CD4-positive, CD25-positive, alpha-beta regulatory T cell (primary cell): ENCODE results near the gene SNTG2. TPM values are rescaled to one million over a fixed set of nuclear protein-coding genes. Genes with fewer than 3 reads are reported as not detected.
A peak's percentile ranks its signal among the peaks of the same experiment; 100 is the strongest.

ENCODE experiments used
- ATAC-seq, 2 donors: fragments of 150-1000 bp; cut with Tn5 transposase; one replicate each; pipeline ENCODE4 v1.10.0; 2021; ENCODE audit warnings: low read depth in 2 of 2, moderate number of reproducible peaks in 2 of 2, moderate library complexity in 1 of 2
- DNase-seq, 3 donors: peaks; one replicate each; pipeline versions ENCODE4 v3.0.0 to v3.0.0-alpha.2; 2012 to 2022; ENCODE audit warnings: mixed read lengths in 1 of 3
- H3K27ac ChIP-seq: one replicate; pipeline ENCODE4 v1.7.0; 2013; ENCODE audit warnings: mild to moderate bottlenecking, low read length; ENCODE audit not compliant: insufficient read depth, poor library complexity, severe bottlenecking
- H3K27me3 ChIP-seq: one replicate; pipeline ENCODE4 v1.7.0; 2013; ENCODE audit warnings: low read length; ENCODE audit not compliant: control insufficient read depth, insufficient read depth
- H3K36me3 ChIP-seq: one replicate; pipeline ENCODE4 v1.7.0; 2013; ENCODE audit warnings: mild to moderate bottlenecking, low read length, moderate library complexity; ENCODE audit not compliant: control insufficient read depth, insufficient read depth
- H3K4me1 ChIP-seq: 2 replicates; pipeline ENCODE4 v1.7.0; 2013; ENCODE audit warnings: mild to moderate bottlenecking, low read length; ENCODE audit not compliant: insufficient read depth, control insufficient read depth, poor library complexity, severe bottlenecking
- H3K4me3 ChIP-seq: one replicate; pipeline ENCODE4 v1.7.0; 2013; ENCODE audit warnings: low read depth, mild to moderate bottlenecking, low read length, moderate library complexity
- H3K9me3 ChIP-seq, 2 experiments: 1 replicate in 1 of 2; 2 replicates in 1 of 2; pipeline ENCODE4 v1.7.0; 2013; ENCODE audit warnings: low read length in 2 of 2, mild to moderate bottlenecking in 1 of 2, moderate library complexity in 1 of 2; ENCODE audit not compliant: control insufficient read depth in 2 of 2
- H3K27ac Mint-ChIP-seq, 3 donors: one replicate each; pipeline ENCODE4 v1.8.0; 2020 to 2022; ENCODE audit warnings: mild to moderate bottlenecking in 3 of 3, mixed read lengths in 3 of 3, moderate library complexity in 2 of 3
- H3K27me3 Mint-ChIP-seq: one replicate; pipeline ENCODE4 v1.8.0; 2022; ENCODE audit warnings: mild to moderate bottlenecking, mixed read lengths
- H3K36me3 Mint-ChIP-seq: one replicate; pipeline ENCODE4 v1.8.0; 2020; ENCODE audit warnings: mixed read lengths
- H3K4me1 Mint-ChIP-seq, 4 donors: one replicate each; pipeline ENCODE4 v1.8.0; 2020 to 2022; ENCODE audit warnings: mixed read lengths in 4 of 4, mild to moderate bottlenecking in 1 of 4
- H3K4me3 Mint-ChIP-seq, 4 donors: one replicate each; pipeline ENCODE4 v1.8.0; 2020 to 2022; ENCODE audit warnings: mild to moderate bottlenecking in 4 of 4, mixed read lengths in 4 of 4, moderate library complexity in 3 of 4
- H3K9me3 Mint-ChIP-seq, 7 donors: one replicate each; pipeline ENCODE4 v1.8.0; 2020 to 2022; ENCODE audit warnings: mixed read lengths in 7 of 7, mild to moderate bottlenecking in 3 of 7, moderate library complexity in 2 of 7
- polyA plus RNA-seq, 4 donors: library from polyadenylated mRNA; unstranded; fragments of 300-500 nt; fragmentation: Illumina TruSeq; gene quantifications; one replicate each; pipeline ENCODE4 v1.2.3, GENCODE V29; 2021
- total RNA-seq: library from RNA; stranded (reverse); gene quantifications from one replicate; pipeline ENCODE4 v1.2.3, GENCODE V29; 2022

The SNTG2 gene
- total and polyA plus RNA-seq, 5 donors from 2014 or later: 0.64 TPM; not detected in 4

DNA sequence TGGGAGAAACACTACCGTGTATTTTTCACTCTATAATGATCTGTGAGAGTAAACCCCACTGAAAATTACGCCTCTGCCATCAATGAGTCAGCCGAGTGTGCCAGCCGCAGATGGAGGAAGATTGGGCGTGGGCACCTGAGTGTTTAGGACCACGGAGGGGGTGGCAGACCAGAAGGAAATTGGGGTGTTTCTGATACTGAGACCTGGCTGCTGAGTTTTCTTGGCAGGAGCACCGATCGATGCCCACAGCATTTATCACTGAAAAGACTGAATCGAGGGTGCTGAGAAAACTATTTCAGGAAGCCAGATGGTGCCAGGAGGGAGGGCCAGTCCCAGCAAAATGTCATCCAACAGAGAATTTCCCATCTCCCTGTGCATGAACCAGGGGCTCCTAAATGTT, 370.7 kb downstream of the SNTG2 start:
- Mint-ChIP-seq H3K4me1 (no peaks in the 10 kb centered on the region), H3K27me3 (no peaks in the 10 kb centered on the region), H3K9me3 (peaks cover 0 to 5% (median 0%) of the 10 kb centered on the region in 7 donors), H3K4me3 (no peak overlapping the region), H3K27ac (peak overlapping the region in 1 of 3 donors; percentile 69), H3K36me3 (no peaks in the 10 kb centered on the region)
- Histone ChIP-seq H3K36me3 (no peaks in the 10 kb centered on the region), H3K9me3 (no peaks in the 10 kb centered on the region), H3K27me3 (no peaks in the 10 kb centered on the region), H3K4me1 (no peaks in the 10 kb centered on the region), H3K27ac (no peak overlapping the region), H3K4me3 (no peak overlapping the region)
- DNase-seq (no peak), ATAC-seq (no peak)

DNA sequence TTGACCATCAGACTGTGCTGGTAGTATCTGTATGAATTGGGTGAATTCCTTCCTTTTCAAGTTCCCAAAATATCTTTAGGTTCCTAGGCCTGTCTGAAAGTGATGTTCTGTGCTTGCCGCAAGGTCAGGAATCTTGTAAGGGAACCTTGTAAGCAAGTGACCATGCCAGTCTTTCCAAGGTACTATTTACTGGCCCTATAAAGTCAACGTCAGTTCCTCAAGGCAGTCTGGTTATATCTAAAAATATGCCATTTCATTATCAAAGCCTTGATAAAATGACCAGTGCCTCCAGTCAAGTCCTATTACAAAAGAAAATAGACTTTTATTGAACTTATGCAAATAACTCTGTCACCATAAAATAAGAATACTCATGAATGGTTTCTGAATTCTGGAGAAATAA, 374.2 kb downstream of the SNTG2 start:
- Mint-ChIP-seq H3K27me3 (no peaks in the 10 kb centered on the region), H3K9me3 (peaks cover 0 to 5% (median 0%) of the 10 kb centered on the region in 7 donors), H3K4me1 (no peaks in the 10 kb centered on the region), H3K4me3 (no peak overlapping the region), H3K27ac (no peak overlapping the region), H3K36me3 (no peaks in the 10 kb centered on the region)
- H3K4me3 ChIP-seq: no peak overlapping the region
- DNase-seq (no peak), ATAC-seq (no peak)
- no peaks in the 10 kb centered on the region for H3K9me3 ChIP-seq
- no peaks in the 10 kb centered on the region for H3K36me3 ChIP-seq
- H3K27me3 ChIP-seq: peaks cover 1% of the 10 kb centered on the region
- H3K4me1 ChIP-seq: no peaks in the 10 kb centered on the region
- H3K27ac ChIP-seq: no peak overlapping the region

- H3K27ac ChIP-seq: no peak overlapping the region
- Mint-ChIP-seq H3K4me3 (no peak overlapping the region), H3K9me3 (peaks cover 0 to 12% (median 0%) of the 10 kb centered on the region in 7 donors), H3K27ac (no peak overlapping the region), H3K36me3 (no peaks in the 10 kb centered on the region), H3K4me1 (no peaks in the 10 kb centered on the region), H3K27me3 (no peaks in the 10 kb centered on the region)
- no peaks in the 10 kb centered on the region for H3K4me1 ChIP-seq
- no peaks in the 10 kb centered on the region for H3K9me3 ChIP-seq
- DNase-seq (no peak), ATAC-seq (no peak)
- H3K4me3 ChIP-seq: no peak overlapping the region
- H3K36me3 ChIP-seq: no peaks in the 10 kb centered on the region
- H3K27me3 ChIP-seq: peaks cover 1% of the 10 kb centered on the region
These were observed 378.0 kb downstream of the SNTG2 start for GRCh38 chr2:1328684-1329083.

DNA sequence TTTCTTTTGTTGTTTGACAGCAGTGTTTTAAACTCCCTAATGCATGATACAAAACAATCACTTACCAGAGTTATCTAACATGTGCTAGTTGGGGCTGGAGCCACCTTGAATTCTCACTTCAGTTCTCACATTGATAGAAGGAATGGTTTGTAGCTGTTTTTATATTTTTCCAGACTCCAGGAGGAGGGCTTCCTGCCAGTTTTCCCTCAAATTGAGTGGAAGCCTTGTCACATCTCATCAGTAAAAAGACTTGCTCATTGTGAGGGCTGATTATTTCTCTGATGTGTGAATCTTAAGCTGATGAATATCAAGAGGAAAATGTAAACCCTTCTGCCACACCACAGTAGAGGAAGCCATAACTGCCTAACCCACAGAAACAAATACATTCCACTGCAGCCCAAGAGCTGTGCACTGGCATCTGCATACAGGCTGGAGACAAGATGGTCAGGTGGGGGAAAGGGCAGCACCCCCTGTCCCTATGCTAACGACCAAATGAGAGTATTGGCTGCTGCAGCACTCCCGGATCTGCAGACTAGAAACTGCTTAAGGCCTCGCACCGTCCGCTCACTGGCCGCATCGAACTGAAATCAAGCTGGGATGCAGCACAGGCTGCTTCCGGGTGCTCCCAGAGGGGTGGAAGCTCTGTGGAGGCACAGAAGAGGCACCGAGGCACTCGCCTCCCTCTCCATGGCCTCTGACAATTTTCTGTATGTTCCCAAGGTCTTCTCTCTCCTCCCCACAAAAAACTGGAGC, 388.9 kb downstream of the SNTG2 start:
- H3K4me1 Mint-ChIP-seq: no peaks in the 10 kb centered on the region
- no peak overlapping the region for H3K4me3 Mint-ChIP-seq
- no peak for ATAC-seq
- H3K36me3 ChIP-seq: no peaks in the 10 kb centered on the region
- no peak overlapping the region for H3K4me3 ChIP-seq
- no peaks in the 10 kb centered on the region for H3K4me1 ChIP-seq
- H3K9me3 Mint-ChIP-seq: peaks cover 0 to 3% (median 0%) of the 10 kb centered on the region in 7 donors
- H3K9me3 ChIP-seq: no peaks in the 10 kb centered on the region
- H3K36me3 Mint-ChIP-seq: no peaks in the 10 kb centered on the region
- DNase-seq: no peak
- no peaks in the 10 kb centered on the region for H3K27me3 ChIP-seq
- H3K27me3 Mint-ChIP-seq: no peaks in the 10 kb centered on the region
- H3K27ac Mint-ChIP-seq: no peak overlapping the region
- no peak overlapping the region for H3K27ac ChIP-seq

- Mint-ChIP-seq H3K4me1 (no peaks in the 10 kb centered on the region), H3K9me3 (peaks cover 0 to 3% (median 0%) of the 10 kb centered on the region in 7 donors), H3K27me3 (no peaks in the 10 kb centered on the region), H3K4me3 (no peak overlapping the region), H3K36me3 (no peaks in the 10 kb centered on the region), H3K27ac (no peak overlapping the region)
- no peaks in the 10 kb centered on the region for H3K9me3 ChIP-seq
- H3K4me3 ChIP-seq: no peak overlapping the region
- H3K36me3 ChIP-seq: no peaks in the 10 kb centered on the region
- no peaks in the 10 kb centered on the region for H3K27me3 ChIP-seq
- no peak for DNase-seq
- no peak overlapping the region for H3K27ac ChIP-seq
- no peaks in the 10 kb centered on the region for H3K4me1 ChIP-seq
- ATAC-seq: no peak
These were observed 389.5 kb downstream of the SNTG2 start for GRCh38 chr2:1340141-1340512.

DNA sequence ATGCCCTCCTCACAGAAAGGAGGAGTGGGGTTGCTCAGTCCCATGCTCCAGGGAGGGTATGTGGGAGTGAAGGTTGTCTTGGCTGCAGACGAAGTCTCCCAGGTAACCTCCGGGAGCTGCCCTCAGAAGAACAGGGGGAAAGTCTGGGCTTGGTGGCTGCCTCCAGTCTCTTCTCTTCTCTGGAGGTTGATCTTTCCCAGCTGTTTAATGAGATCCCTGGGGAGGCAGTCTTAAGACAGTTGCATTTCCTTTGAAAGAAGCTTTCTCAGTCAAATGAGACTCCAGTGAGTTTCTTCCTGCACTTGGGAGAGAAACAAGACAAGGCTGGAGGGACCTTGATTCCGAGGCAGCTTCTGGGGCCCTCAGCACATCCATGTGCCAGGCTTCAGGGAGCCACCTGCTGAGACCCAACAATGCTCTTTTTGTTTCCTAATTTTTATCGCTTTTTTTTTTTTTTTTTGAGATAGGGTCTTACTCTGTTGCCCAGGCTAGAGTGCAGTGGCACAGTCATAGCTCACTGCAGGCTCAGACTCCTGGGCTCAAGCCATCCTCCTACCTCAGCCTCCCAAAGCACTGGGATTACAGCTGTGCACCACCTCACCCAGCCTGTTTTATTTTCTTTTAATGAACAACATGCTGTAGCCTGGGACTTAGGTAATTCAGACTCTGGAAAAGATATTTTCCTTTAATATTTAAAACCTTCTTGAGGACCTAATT, 390.9 kb downstream of the SNTG2 start:
- no peak overlapping the region for H3K27ac Mint-ChIP-seq
- H3K36me3 Mint-ChIP-seq: no peaks in the 10 kb centered on the region
- ATAC-seq: no peak
- H3K4me1 Mint-ChIP-seq: no peaks in the 10 kb centered on the region
- no peak overlapping the region for H3K4me3 ChIP-seq
- H3K27me3 ChIP-seq: no peaks in the 10 kb centered on the region
- DNase-seq: no peak
- no peaks in the 10 kb centered on the region for H3K27me3 Mint-ChIP-seq
- H3K9me3 ChIP-seq: no peaks in the 10 kb centered on the region
- no peak overlapping the region for H3K4me3 Mint-ChIP-seq
- peaks cover 0 to 3% (median 0%) of the 10 kb centered on the region in 7 donors for H3K9me3 Mint-ChIP-seq
- H3K4me1 ChIP-seq: no peaks in the 10 kb centered on the region
- H3K27ac ChIP-seq: no peak overlapping the region
- H3K36me3 ChIP-seq: no peaks in the 10 kb centered on the region

DNA sequence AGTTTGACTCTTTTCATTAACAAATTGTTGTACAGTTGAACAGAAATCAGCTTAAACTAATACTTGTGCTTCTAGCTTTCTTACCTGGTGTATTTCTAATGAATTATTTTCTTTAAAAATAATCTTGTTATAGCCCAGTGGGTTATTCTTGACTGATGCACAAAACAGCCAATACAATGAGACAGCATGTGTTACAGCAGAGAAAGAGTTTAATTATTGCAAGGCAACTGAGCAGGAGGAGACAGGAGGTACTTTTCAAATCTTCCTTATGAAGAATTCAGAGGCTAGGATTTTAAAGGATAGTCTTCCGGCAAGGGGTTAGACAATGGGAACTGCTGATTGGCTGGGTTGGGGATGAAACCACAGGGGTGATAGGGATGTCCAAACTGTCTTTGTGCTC, 398.1 kb downstream of the SNTG2 start:
- peaks cover 0 to 13% (median 6%) of the 10 kb centered on the region in 7 donors for H3K9me3 Mint-ChIP-seq
- no peak overlapping the region for H3K4me3 ChIP-seq
- no peak overlapping the region for H3K27ac ChIP-seq
- no peaks in the 10 kb centered on the region for H3K27me3 ChIP-seq
- no peak for DNase-seq
- no peak overlapping the region for H3K4me3 Mint-ChIP-seq
- no peaks in the 10 kb centered on the region for H3K27me3 Mint-ChIP-seq
- no peak overlapping the region for H3K27ac Mint-ChIP-seq
- H3K36me3 ChIP-seq: no peaks in the 10 kb centered on the region
- H3K36me3 Mint-ChIP-seq: no peaks in the 10 kb centered on the region
- H3K4me1 Mint-ChIP-seq: no peaks in the 10 kb centered on the region
- no peaks in the 10 kb centered on the region for H3K4me1 ChIP-seq
- peaks cover 6 to 15% of the 10 kb centered on the region in 2 experiments for H3K9me3 ChIP-seq
- ATAC-seq: no peak

- no peaks in the 10 kb centered on the region for H3K4me1 ChIP-seq
- H3K27ac ChIP-seq: no peak overlapping the region
- no peaks in the 10 kb centered on the region for H3K36me3 Mint-ChIP-seq
- no peaks in the 10 kb centered on the region for H3K27me3 Mint-ChIP-seq
- no peaks in the 10 kb centered on the region for H3K27me3 ChIP-seq
- DNase-seq (no peak), ATAC-seq (no peak)
- H3K27ac Mint-ChIP-seq: no peak overlapping the region
- no peak overlapping the region for H3K4me3 Mint-ChIP-seq
- H3K4me3 ChIP-seq: no peak overlapping the region
- no peaks in the 10 kb centered on the region for H3K36me3 ChIP-seq
- peaks cover 0 to 13% (median 6%) of the 10 kb centered on the region in 7 donors for H3K9me3 Mint-ChIP-seq
- peaks cover 6 to 15% of the 10 kb centered on the region in 2 experiments for H3K9me3 ChIP-seq
- no peaks in the 10 kb centered on the region for H3K4me1 Mint-ChIP-seq
These were observed 399.5 kb downstream of the SNTG2 start for GRCh38 chr2:1350111-1350510.
